Pancreas (tissue), 10 donors: ENCODE measurements around the gene TOP3B. TPM values are rescaled to one million over a fixed set of nuclear protein-coding genes. Genes with fewer than 3 reads are reported as not detected.
A peak's percentile ranks its signal among the peaks of the same experiment; 100 is the strongest.

Experiments
- ATAC-seq, 4 donors: fragments of 200-7000 bp; cut with Tn5 transposase; one replicate each; pipeline versions ENCODE4 v1.8.0 to v1.9.1; 2020; ENCODE audit warnings: mild to moderate bottlenecking in 4 of 4, moderate library complexity in 4 of 4
- DNase-seq, 6 donors: peaks; one replicate each; pipeline ENCODE4 v3.0.0-alpha.2; 2020
- FAIRE-seq: peaks from 2 replicates; lab custom pipeline; 2012; peaks lifted over from hg19 to GRCh38; lab: Jason Lieb, UNC
- H3K27ac ChIP-seq, 4 donors: fragments of 200-600 bp; sonication (generic); 1 replicate in 3 of 4; 2 replicates in 1 of 4; pipeline versions ENCODE4 v1.5.0 to v1.8.0; 2020
- H3K27me3 ChIP-seq, 4 donors: fragments of 200-600 bp; one replicate each; pipeline ENCODE4 v1.8.0; 2021
- H3K36me3 ChIP-seq, 3 donors: fragments of 200-600 bp; sonication (generic) in 1 of 3; one replicate each; pipeline versions ENCODE4 v1.5.0 to v1.8.0; 2020 to 2021
- H3K4me1 ChIP-seq, 3 donors: fragments of 200-600 bp; one replicate each; pipeline ENCODE4 v1.8.0; 2021
- H3K4me3 ChIP-seq, 4 donors: fragments of 200-600 bp; sonication (generic) in 2 of 4; one replicate each; pipeline versions ENCODE4 v1.5.0 to v1.8.0; 2020 to 2021
- H3K9me3 ChIP-seq, 4 donors: fragments of 200-600 bp; one replicate each; pipeline ENCODE4 v1.8.0; 2021
- WGBS, 2 donors: extraction: QIAGEN DNeasy Blood & Tissue Kit; methylation state at CpG; one replicate each; pipeline ENCODE4 v1.1.7; 2013; 5-methylcytosine and 5-hydroxymethylcytosine counted together
- intact Hi-C, 3 donors: fragments of 100-400 bp; cut with DNase I; formaldehyde crosslinking; loops; one replicate each; pipeline versions ENCODE4 v1.11.1 to v1.14.2; 2022
- polyA plus RNA-seq, 2 donors: library from polyadenylated mRNA; stranded (reverse); fragments of 200-250 nt; gene quantifications; one replicate each; pipeline ENCODE4 v1.2.3, GENCODE V29; 2013
- total RNA-seq, 6 donors: library from RNA; stranded (reverse); fragmentation: NEBNext Ultra II Directional in 4 of 6; extraction: Animal tissue kit (Norgen Biotek cat#: 25700) in 4 of 6; gene quantifications; one replicate each; pipeline versions ENCODE4 v1.2.1 to v1.2.4, GENCODE V29; 2021 to 2023
- TF ChIP-seq, protein P1 (sequence below), 4 donors: fragments of 200-600 bp; sonication (generic) in 3 of 4; IDR thresholded peaks; one replicate each; pipeline versions ENCODE4 v1.5.0 to v1.8.0; 2021; ENCODE audit warnings: antibody characterized with exemption in 4 of 4
- donor health status: healthy with polysubstance abuse.
- donor health status: DM: no; HTN: no; CAD: no; lungs with moderate emphysema.
- donor health status: DM: no; HTN: no; CAD: no.
- donor health status: control.
- donor health status: control.
- donor health status: Bipolar disorder and iron deficiency.
- donor health status: DM: yes; HTN: yes; CAD: no.
- donor health status: DM: no; HTN: no; CAD: no.
- donor health status: DM: no; HTN: no; CAD: no.
- donor health status: DM: yes; HTN: yes; CAD: no.

TOP3B gene
- total and polyA plus RNA-seq, 8 donors: 6.7 to 20.5 (median 11.3) TPM

DNA sequence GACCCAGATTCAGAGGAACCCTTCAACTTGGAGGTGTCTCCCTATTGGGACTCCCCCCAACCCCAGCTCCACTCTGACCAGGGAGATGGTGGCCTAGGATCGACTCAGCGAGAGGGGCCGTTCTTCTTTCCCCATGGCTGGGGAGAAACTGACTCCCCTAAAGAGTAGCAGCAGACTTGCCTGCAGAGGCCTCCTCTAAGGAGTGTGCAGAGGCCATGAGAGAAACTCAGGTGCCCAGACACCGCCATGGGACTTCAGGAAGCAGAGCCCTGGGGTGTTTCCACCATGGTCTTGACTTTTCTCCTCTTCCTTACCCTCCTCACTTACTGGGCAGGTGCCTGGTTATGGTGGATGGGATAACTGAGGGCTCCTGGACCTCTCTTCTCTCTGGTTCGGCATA lies 2.6 kb upstream of the TOP3B start:
- Histone ChIP-seq H3K4me1 (peaks cover 4 to 10% (median 6%) of the 10 kb centered on the region in 3 donors), H3K4me3 (no peak overlapping the region), H3K27ac (no peak overlapping the region), H3K9me3 (no peaks in the 10 kb centered on the region), H3K36me3 (no peaks in the 10 kb centered on the region), H3K27me3 (no peaks in the 10 kb centered on the region)
- 90 to 91% methylated on average over 5 of the region's 5 CpGs for WGBS, 2 donors
- intact Hi-C loops: no loop called here
- DNase-seq: no peak
- no peak for FAIRE-seq
- ATAC-seq: no peak
- TF ChIP-seq, protein P1, sequence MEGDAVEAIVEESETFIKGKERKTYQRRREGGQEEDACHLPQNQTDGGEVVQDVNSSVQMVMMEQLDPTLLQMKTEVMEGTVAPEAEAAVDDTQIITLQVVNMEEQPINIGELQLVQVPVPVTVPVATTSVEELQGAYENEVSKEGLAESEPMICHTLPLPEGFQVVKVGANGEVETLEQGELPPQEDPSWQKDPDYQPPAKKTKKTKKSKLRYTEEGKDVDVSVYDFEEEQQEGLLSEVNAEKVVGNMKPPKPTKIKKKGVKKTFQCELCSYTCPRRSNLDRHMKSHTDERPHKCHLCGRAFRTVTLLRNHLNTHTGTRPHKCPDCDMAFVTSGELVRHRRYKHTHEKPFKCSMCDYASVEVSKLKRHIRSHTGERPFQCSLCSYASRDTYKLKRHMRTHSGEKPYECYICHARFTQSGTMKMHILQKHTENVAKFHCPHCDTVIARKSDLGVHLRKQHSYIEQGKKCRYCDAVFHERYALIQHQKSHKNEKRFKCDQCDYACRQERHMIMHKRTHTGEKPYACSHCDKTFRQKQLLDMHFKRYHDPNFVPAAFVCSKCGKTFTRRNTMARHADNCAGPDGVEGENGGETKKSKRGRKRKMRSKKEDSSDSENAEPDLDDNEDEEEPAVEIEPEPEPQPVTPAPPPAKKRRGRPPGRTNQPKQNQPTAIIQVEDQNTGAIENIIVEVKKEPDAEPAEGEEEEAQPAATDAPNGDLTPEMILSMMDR (IDR thresholded peaks at IDR 0.05): no peak

DNA sequence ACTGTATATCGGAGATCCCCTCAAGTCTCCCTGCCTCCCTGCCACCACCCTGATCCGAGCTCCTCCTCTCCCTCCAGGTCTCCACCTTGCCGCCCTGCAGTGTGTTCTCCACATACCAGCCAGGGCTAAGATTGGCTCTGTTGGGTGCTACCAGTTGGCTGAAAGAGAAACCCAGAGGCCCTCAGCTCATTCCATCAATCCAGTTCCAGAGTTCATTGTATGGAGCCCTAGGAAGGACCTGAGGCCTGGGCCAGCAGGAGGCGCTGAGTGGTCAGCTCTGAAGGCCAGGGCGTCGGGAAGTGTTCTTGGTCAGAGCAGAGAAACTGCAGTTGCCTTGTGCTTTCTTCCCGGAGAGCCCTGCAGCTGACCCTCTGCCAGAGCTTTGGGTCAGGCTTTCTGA lies 2.2 kb upstream of the TOP3B start:
- WGBS, 2 donors: 32 to 40% methylated on average over 7 of the region's 7 CpGs
- intact Hi-C loops: no loop called here
- Histone ChIP-seq H3K9me3 (no peaks in the 10 kb centered on the region), H3K36me3 (no peaks in the 10 kb centered on the region), H3K27me3 (no peaks in the 10 kb centered on the region), H3K4me1 (peaks cover 4 to 10% (median 6%) of the 10 kb centered on the region in 3 donors), H3K27ac (no peak overlapping the region), H3K4me3 (no peak overlapping the region)
- TF ChIP-seq, protein P1 (IDR thresholded peaks at IDR 0.05): no peak
- no peak for FAIRE-seq
- DNase-seq: no peak
- ATAC-seq: no peak

DNA sequence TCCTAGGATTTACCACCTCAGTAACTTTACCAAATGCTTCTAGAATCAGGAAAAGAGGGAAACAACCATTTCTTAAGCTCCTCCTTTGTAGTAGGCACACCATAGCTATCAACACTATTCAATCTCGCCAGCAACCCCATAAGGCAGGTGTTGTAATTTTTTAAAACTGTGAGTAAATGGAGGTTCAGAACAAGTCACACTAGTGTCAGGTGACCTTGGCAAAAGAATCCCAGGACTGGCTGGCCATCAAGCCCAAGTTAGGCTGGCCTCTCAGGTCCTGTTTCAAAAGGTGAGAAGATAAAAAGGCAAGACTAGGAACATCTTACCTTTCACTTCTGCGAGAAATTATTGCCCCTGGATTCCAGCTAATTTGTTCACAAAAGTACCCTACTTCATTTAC lies 713 bp downstream of the TOP3B start:
- 2 to 8% methylated on average over 2 of the region's 2 CpGs for WGBS, 2 donors
- TF ChIP-seq, protein P1 (IDR thresholded peaks at IDR 0.05): no peak
- no peak for FAIRE-seq

DNA sequence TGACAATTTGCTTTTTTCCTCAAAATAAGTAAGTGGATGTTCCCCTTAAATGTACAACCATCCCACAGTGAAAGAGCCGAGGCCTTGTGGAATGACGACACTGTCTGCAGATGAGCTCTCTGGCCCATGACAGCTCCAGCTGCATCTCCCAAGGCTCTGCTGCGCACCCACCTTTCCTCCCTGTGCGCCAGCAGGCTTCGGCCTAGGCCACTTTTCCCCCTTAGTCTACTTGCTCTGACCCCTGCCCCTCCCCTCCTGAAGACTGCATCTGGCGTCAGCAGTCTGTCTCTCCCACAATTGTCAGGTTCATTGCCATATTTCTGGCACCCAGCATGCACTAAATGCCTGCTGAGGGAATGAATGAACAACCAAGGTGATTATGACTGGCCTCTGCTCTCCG lies 2.0 kb downstream of the TOP3B start:
- Histone ChIP-seq H3K27ac (no peak overlapping the region), H3K4me3 (no peak overlapping the region), H3K9me3 (no peaks in the 10 kb centered on the region), H3K4me1 (peaks cover 4 to 10% (median 6%) of the 10 kb centered on the region in 3 donors), H3K27me3 (no peaks in the 10 kb centered on the region), H3K36me3 (no peaks in the 10 kb centered on the region)
- intact Hi-C loops: no loop called here
- 65 to 67% methylated on average over 7 of the region's 7 CpGs for WGBS, 2 donors
- TF ChIP-seq, protein P1 (IDR thresholded peaks at IDR 0.05): no peak
- DNase-seq (no peak), FAIRE-seq (no peak), ATAC-seq (no peak)

More for the DNA sequence above, 713 bp downstream of the TOP3B start:
- Histone ChIP-seq H3K27ac (no peak overlapping the region), H3K27me3 (no peaks in the 10 kb centered on the region), H3K4me1 (peaks cover 4 to 10% (median 6%) of the 10 kb centered on the region in 3 donors), H3K9me3 (no peaks in the 10 kb centered on the region), H3K36me3 (no peaks in the 10 kb centered on the region), H3K4me3 (peak overlapping the region; percentile 60 to 99 (median 94))
- ATAC-seq: peak in 3 of 4 donors; percentile 11 to 16 (median 15)
- intact Hi-C loops: no loop called here
- no peak for DNase-seq

DNA sequence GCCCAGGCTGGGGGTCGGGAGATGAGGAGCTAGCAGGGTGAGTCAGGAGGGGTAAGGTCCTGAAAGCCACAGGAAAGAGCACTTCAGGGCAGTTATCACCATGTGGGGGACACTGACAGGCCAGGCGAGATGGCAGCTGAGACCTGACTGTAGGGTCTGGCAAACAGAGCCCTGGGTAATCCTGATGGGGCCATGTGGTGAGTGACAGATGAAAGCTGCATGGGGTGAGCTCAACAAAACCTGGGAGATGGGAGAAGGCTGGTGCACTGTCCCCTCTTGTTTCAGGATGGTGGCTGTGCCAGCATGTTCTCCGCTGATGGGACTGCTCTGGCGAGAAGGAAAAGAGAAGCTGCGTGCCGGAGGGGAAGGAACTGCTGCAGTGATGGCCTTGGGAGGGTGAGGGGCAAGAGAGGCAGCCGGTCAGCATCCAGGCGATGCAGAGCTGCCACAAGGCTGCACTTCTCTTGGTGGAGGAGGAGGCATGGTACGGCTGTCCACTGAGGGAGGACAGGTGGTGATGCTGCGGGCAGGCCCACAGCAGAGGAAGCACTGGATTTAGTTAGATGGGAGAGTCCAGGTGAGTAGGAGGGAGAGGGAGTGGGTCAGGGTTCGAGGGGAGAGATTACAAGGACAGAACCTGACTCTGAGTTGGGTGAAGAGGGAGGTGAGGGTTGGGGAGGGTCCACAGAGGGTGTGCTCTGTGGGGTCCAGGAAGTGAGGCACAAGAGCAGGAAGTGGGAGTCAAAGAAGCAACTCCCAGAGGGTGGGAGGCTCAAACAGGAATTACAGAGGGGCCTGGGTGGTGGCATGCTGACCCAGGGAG lies 3.8 kb downstream of the TOP3B start:
- Histone ChIP-seq H3K9me3 (no peaks in the 10 kb centered on the region), H3K4me3 (no peak overlapping the region), H3K36me3 (peaks cover 0 to 12% (median 6%) of the 10 kb centered on the region in 3 donors), H3K4me1 (peaks cover 4 to 10% (median 6%) of the 10 kb centered on the region in 3 donors), H3K27ac (no peak overlapping the region), H3K27me3 (no peaks in the 10 kb centered on the region)
- DNase-seq (peak in 1 of 6 donors; percentile 30), ATAC-seq (no peak), FAIRE-seq (no peak)
- TF ChIP-seq, protein P1 (IDR thresholded peaks at IDR 0.05): no peak
- 72 to 84% methylated on average over 11 of the region's 11 CpGs for WGBS, 2 donors
- intact Hi-C loops: no loop called here
